K562 (cell line): ENCODE data around the gene HTR5A. TPM values are rescaled to one million over a fixed set of nuclear protein-coding genes. Genes with fewer than 3 reads are reported as not detected.

ENCODE experiments used
- ASH1L ChIP-seq: fragments of 450-650 bp; IDR thresholded peaks from 2 replicates; pipeline ENCODE4 v1.6.1; 2018; ENCODE audit warnings: borderline replicate concordance, mild to moderate bottlenecking, low read depth; ENCODE audit not compliant: partially characterized antibody
- BMI1 ChIP-seq: fragments of 150-350 bp; IDR thresholded peaks from 2 replicates; pipeline ENCODE4 v1.6.1; 2014; ENCODE audit warnings: low read length
- CEBPZ ChIP-seq: fragments of 150-350 bp; IDR thresholded peaks from 2 replicates; pipeline ENCODE4 v1.6.1; 2014; ENCODE audit warnings: low read depth, mild to moderate bottlenecking, low read length, borderline replicate concordance
- EWSR1 ChIP-seq: fragments of 450-650 bp; IDR thresholded peaks from 2 replicates; pipeline ENCODE4 v1.6.1; 2018; ENCODE audit warnings: borderline replicate concordance, mild to moderate bottlenecking, low read depth, moderate library complexity; ENCODE audit not compliant: partially characterized antibody
- JUND ChIP-seq, 2 experiments: IDR thresholded peaks; 2 replicates in 1 of 2; 3 replicates in 1 of 2; pipeline ENCODE4 v1.6.1; 2011; ENCODE audit warnings: borderline replicate concordance in 2 of 2, low read depth in 2 of 2, low read length in 2 of 2, improper control_type of control experiment in 1 of 2, missing biosample characterization in 1 of 2, missing genetic modification characterization in 1 of 2, missing genetic modification reagents in 1 of 2
- NELFE ChIP-seq: IDR thresholded peaks from 2 replicates; pipeline ENCODE4 v1.6.1; 2011; ENCODE audit warnings: mild to moderate bottlenecking; ENCODE audit not compliant: insufficient read depth, insufficient read length
- NR2F6 ChIP-seq: fragments of 450-650 bp; formaldehyde crosslinking; IDR thresholded peaks from 2 replicates; pipeline ENCODE4 v1.4.0; 2020; ENCODE audit warnings: mild to moderate bottlenecking
- RBM22 ChIP-seq: fragments of 200-400 bp; formaldehyde crosslinking; IDR thresholded peaks from 2 replicates; pipeline ENCODE4 v1.6.1; 2018; ENCODE audit warnings: low read length, low read depth; ENCODE audit not compliant: poor library complexity, severe bottlenecking
- RBM39 ChIP-seq: fragments of 200-400 bp; formaldehyde crosslinking; optimal IDR thresholded peaks from 2 replicates; pipeline ENCODE3; 2018; ENCODE audit warnings: low read depth, low read length
- ZFPM2 ChIP-seq: fragments of 250-450 bp; sonication (Bioruptor Pico); IDR thresholded peaks from 2 replicates; pipeline ENCODE4 v1.5.1; 2022; ENCODE audit warnings: mild to moderate bottlenecking
- ZNF695 ChIP-seq: fragments of 450-650 bp; formaldehyde crosslinking; IDR thresholded peaks from 2 replicates; pipeline ENCODE4 v1.4.0; 2020; ENCODE audit warnings: mild to moderate bottlenecking, moderate library complexity
- polyA plus RNA-seq, 8 experiments: library from polyadenylated mRNA; depleted of rRNA in 4 of 8; stranded (reverse) in 5 of 8; unstranded in 3 of 8; fragments of >200 nt; fragmentation: Nextera tagmentation in 2 of 8; fragmentation: Illumina TruSeq in 1 of 8; extraction: Ambion mirVana in 2 of 8; extraction: Trizol in 1 of 8; gene quantifications; 2 replicates each; pipeline versions ENCODE4 v1.2.1 to v1.2.3, GENCODE V29; 2011 to 2014; ENCODE audit warnings: inconsistent platforms in 1 of 8, missing spikeins in 1 of 8
- total RNA-seq, 7 experiments: library from RNA; depleted of rRNA in 6 of 7; stranded (reverse); fragments of >200 nt in 6 of 7; fragmentation: Illumina TruSeq in 2 of 7; extraction: Trizol in 2 of 7; gene quantifications; 2 replicates each; pipeline versions ENCODE4 v1.2.1 to v1.2.3, GENCODE V29; 2011 to 2021; ENCODE audit warnings: low replicate concordance in 1 of 7
- TF ChIP-seq, protein P1 (sequence below), 2 experiments: fragments of 450-650 bp in 1 of 2; IDR thresholded peaks; 2 replicates each; pipeline ENCODE4 v1.6.1; 2011 to 2017; ENCODE audit warnings: low read depth in 2 of 2, antibody characterized with exemption in 1 of 2, borderline replicate concordance in 1 of 2, low read length in 1 of 2, mild to moderate bottlenecking in 1 of 2, mixed read lengths in 1 of 2; ENCODE audit not compliant: control insufficient read depth in 1 of 2

HTR5A gene
- total and polyA plus RNA-seq, 9 of the 15 experiments (the other 6 are each of a cell fraction or from before 2014, with no cell fraction given) = 0.06 TPM; not detected in 8

DNA sequence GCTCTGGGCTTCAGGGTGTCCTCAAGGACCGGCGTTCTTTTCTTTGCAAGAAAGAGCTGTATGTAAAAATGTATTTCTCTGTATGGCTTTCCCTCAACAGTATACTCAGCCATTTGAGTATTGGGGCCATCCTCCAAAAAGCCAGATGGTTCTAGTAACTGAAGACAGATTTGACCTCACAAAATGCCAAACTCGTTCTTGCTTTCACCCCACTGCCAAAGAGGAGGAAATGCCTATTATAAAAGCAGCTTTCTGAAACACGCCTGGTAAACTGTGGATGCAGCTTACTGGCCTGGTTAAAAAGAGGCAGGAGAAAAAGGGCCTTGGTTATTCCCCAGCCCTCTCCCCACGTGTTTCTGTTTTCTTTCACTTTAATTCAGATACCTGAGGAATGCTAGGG is 7.7 kb upstream of the HTR5A start (continued):
- no peak for TF ChIP-seq CEBPZ
- TF ChIP-seq ZFPM2 (CRISPR knock-in tag) = no peak
- TF ChIP-seq ZNF695 (CRISPR knock-in tag) = no peak
- no peak for TF ChIP-seq ASH1L
- TF ChIP-seq JUND (IDR thresholded peaks at IDR 0.05; ENCODE audit: borderline replicate concordance, low read depth, low read length) = no peak
- no peak for TF ChIP-seq JUND (tag; IDR thresholded peaks at IDR 0.05; ENCODE audit: borderline replicate concordance, low read depth, low read length)
- no peak for TF ChIP-seq BMI1
- no peak for TF ChIP-seq EWSR1
- TF ChIP-seq RBM22 = no peak
- no peak for TF ChIP-seq NELFE
- no peak for TF ChIP-seq NR2F6 (CRISPR knock-in tag)
- TF ChIP-seq, protein P1, sequence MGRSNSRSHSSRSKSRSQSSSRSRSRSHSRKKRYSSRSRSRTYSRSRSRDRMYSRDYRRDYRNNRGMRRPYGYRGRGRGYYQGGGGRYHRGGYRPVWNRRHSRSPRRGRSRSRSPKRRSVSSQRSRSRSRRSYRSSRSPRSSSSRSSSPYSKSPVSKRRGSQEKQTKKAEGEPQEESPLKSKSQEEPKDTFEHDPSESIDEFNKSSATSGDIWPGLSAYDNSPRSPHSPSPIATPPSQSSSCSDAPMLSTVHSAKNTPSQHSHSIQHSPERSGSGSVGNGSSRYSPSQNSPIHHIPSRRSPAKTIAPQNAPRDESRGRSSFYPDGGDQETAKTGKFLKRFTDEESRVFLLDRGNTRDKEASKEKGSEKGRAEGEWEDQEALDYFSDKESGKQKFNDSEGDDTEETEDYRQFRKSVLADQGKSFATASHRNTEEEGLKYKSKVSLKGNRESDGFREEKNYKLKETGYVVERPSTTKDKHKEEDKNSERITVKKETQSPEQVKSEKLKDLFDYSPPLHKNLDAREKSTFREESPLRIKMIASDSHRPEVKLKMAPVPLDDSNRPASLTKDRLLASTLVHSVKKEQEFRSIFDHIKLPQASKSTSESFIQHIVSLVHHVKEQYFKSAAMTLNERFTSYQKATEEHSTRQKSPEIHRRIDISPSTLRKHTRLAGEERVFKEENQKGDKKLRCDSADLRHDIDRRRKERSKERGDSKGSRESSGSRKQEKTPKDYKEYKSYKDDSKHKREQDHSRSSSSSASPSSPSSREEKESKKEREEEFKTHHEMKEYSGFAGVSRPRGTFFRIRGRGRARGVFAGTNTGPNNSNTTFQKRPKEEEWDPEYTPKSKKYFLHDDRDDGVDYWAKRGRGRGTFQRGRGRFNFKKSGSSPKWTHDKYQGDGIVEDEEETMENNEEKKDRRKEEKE (IDR thresholded peaks at IDR 0.05; ENCODE audit: borderline replicate concordance in 1 of 2, control insufficient read depth in 1 of 2, low read depth in 2 of 2, low read length in 1 of 2) = no peak
- no peak for TF ChIP-seq RBM39
